Measurements from ENCODE around the gene BTF3.

Gene BTF3

DNA sequence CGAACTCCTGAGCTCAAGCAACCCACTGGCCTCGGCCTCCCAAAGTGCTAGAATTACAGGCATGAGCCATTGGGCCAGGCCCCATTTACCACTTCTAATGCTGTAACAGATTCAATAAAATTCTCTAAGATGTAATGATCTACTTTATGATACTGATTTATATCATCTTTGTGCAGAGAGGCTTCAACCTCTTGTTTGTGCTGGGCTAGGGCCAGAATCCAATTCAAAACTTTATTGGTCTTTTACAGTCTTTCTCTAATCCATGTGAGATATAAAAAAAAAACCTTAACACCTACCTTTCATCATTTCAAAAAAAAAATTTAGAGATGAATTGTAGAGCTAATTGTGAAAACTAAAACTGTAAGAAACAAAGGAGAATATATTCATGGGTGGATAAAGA, 8.2 kb upstream of the BTF3 start:
- H3K9ac ChIP-seq (ENCODE audit: low read length): no peak overlapping the region
- no peak overlapping the region for H3K4me3 ChIP-seq (ENCODE audit: low read depth, low read length, poor library complexity, severe bottlenecking)
- H3K27me3 ChIP-seq (ENCODE audit: insufficient read depth, low read length): no peaks in the 10 kb centered on the region
- H2AFZ ChIP-seq (ENCODE audit: low read length): no peak overlapping the region
- H3K79me2 ChIP-seq (ENCODE audit: insufficient read depth, low read length): no peaks in the 10 kb centered on the region
- H3K36me3 ChIP-seq (ENCODE audit: insufficient read depth, low read length): no peaks in the 10 kb centered on the region
- no peak overlapping the region for H3K27ac ChIP-seq (ENCODE audit: low read depth, low read length, poor library complexity, severe bottlenecking)
- no peaks in the 10 kb centered on the region for H4K20me1 ChIP-seq (ENCODE audit: insufficient read depth, low read length)
- no peak overlapping the region for H3K4me2 ChIP-seq (ENCODE audit: low read length)
- H3K9me2 ChIP-seq (ENCODE audit: low read depth, low read length): no peaks in the 10 kb centered on the region
- H3K9me3 ChIP-seq (ENCODE audit: low read length): no peaks in the 10 kb centered on the region
- H3F3A ChIP-seq (ENCODE audit: insufficient read depth, low read length): no peaks in the 10 kb centered on the region
- TF ChIP-seq, protein P1, sequence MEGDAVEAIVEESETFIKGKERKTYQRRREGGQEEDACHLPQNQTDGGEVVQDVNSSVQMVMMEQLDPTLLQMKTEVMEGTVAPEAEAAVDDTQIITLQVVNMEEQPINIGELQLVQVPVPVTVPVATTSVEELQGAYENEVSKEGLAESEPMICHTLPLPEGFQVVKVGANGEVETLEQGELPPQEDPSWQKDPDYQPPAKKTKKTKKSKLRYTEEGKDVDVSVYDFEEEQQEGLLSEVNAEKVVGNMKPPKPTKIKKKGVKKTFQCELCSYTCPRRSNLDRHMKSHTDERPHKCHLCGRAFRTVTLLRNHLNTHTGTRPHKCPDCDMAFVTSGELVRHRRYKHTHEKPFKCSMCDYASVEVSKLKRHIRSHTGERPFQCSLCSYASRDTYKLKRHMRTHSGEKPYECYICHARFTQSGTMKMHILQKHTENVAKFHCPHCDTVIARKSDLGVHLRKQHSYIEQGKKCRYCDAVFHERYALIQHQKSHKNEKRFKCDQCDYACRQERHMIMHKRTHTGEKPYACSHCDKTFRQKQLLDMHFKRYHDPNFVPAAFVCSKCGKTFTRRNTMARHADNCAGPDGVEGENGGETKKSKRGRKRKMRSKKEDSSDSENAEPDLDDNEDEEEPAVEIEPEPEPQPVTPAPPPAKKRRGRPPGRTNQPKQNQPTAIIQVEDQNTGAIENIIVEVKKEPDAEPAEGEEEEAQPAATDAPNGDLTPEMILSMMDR (IDR thresholded peaks at IDR 0.05; ENCODE audit: low read length): no peak
- no peak for TF ChIP-seq EZH2 (IDR thresholded peaks at IDR 0.05; ENCODE audit: borderline replicate concordance, low read length)
- no peaks in the 10 kb centered on the region for H3K4me1 ChIP-seq (ENCODE audit: insufficient read depth, low read length, severe bottlenecking)

- Histone ChIP-seq H3K9me2 (ENCODE audit: low read depth, low read length) (no peaks in the 10 kb centered on the region), H3K36me3 (ENCODE audit: insufficient read depth, low read length) (no peaks in the 10 kb centered on the region), H3K4me2 (ENCODE audit: low read length) (no peak overlapping the region), H3K9me3 (ENCODE audit: low read length) (no peaks in the 10 kb centered on the region), H3F3A (ENCODE audit: insufficient read depth, low read length) (no peaks in the 10 kb centered on the region), H3K9ac (ENCODE audit: low read length) (no peak overlapping the region), H2AFZ (ENCODE audit: low read length) (no peak overlapping the region), H3K27ac (ENCODE audit: low read depth, low read length, poor library complexity, severe bottlenecking) (no peak overlapping the region), H3K4me1 (ENCODE audit: insufficient read depth, low read length, severe bottlenecking) (no peaks in the 10 kb centered on the region), H3K27me3 (ENCODE audit: insufficient read depth, low read length) (no peaks in the 10 kb centered on the region), H3K79me2 (ENCODE audit: insufficient read depth, low read length) (no peaks in the 10 kb centered on the region), H3K4me3 (ENCODE audit: low read depth, low read length, poor library complexity, severe bottlenecking) (no peak overlapping the region), H4K20me1 (ENCODE audit: insufficient read depth, low read length) (no peaks in the 10 kb centered on the region)
- no peak for TF ChIP-seq EZH2 (IDR thresholded peaks at IDR 0.05; ENCODE audit: borderline replicate concordance, low read length)
- TF ChIP-seq, protein P1 (IDR thresholded peaks at IDR 0.05; ENCODE audit: low read length): no peak
Observed at GRCh38 chr5:73491155-73491554, 7.1 kb upstream of the BTF3 start.

DNA sequence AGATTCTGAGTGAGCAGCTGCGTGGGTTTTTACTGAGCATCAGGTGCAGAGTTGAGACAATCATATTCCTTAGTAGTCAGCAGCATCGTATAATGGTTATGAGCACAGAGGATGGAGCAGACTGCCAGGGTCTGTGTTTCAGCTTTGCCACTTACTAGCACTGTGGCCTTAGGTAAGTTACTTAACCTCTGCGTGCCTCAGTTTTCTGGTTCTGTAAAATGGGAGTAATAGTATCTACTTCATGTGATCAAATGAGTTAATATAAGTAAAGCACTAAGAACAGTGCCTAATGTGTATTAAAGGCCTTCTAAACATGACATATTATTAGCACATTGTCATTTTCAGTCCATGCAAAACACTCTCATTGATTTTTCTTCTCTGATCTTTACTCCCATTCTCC, 4.8 kb upstream of the BTF3 start:
- Histone ChIP-seq H3F3A (ENCODE audit: insufficient read depth, low read length) (no peaks in the 10 kb centered on the region), H3K9ac (ENCODE audit: low read length) (no peak overlapping the region), H3K9me2 (ENCODE audit: low read depth, low read length) (no peaks in the 10 kb centered on the region), H2AFZ (ENCODE audit: low read length) (no peak overlapping the region), H3K4me2 (ENCODE audit: low read length) (no peak overlapping the region), H3K4me3 (ENCODE audit: low read depth, low read length, poor library complexity, severe bottlenecking) (no peak overlapping the region), H3K9me3 (ENCODE audit: low read length) (no peaks in the 10 kb centered on the region), H4K20me1 (ENCODE audit: insufficient read depth, low read length) (no peaks in the 10 kb centered on the region), H3K4me1 (ENCODE audit: insufficient read depth, low read length, severe bottlenecking) (peaks cover 11% of the 10 kb centered on the region), H3K27me3 (ENCODE audit: insufficient read depth, low read length) (no peaks in the 10 kb centered on the region), H3K36me3 (ENCODE audit: insufficient read depth, low read length) (no peaks in the 10 kb centered on the region), H3K27ac (ENCODE audit: low read depth, low read length, poor library complexity, severe bottlenecking) (no peak overlapping the region), H3K79me2 (ENCODE audit: insufficient read depth, low read length) (peaks cover 2% of the 10 kb centered on the region)
- no peak for TF ChIP-seq EZH2 (IDR thresholded peaks at IDR 0.05; ENCODE audit: borderline replicate concordance, low read length)
- TF ChIP-seq, protein P1 (IDR thresholded peaks at IDR 0.05; ENCODE audit: low read length): no peak

Measured in OCI-LY1 (cell line).